ENCODE measurements around the gene LNP1.

DNA sequence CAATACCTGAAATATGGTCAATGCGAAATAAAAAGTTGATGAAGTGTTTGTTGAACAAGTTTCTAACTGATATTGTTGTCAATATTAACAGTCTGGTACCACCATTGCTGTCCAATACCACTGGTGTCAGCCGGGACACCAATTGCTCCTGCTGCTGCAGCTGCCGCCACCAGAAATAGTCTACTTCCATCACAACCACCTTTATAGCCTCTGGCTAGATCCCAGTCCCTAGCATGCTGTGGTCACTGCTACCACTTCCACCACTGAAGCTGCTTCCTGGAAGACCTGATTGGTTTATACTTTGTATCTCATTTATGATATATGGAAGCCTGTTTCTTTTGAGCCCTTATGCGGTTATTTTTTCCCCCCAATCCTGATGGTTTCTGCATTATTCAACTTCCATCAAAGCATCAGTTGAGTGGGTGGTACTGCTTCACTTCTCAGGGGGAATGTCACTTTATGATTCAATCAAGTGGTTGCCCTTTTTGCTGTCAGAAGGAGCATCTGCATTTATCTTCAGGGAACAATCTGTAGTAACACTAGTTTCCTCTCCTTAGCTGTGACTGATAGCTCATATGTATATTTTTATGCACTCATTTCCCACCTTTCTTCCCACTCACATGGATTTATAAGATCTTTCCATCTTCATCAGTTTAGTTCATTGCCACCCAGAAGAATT, 11.7 kb downstream of the LNP1 start:
- no peak for TF ChIP-seq POLR2AphosphoS5 (IDR thresholded peaks at IDR 0.05)
- no peak for TF ChIP-seq CTCF (IDR thresholded peaks at IDR 0.05)
